Progenitor cell of endocrine pancreas (in vitro differentiated cells): ENCODE data around the gene GSG1L2. TPM values are rescaled to one million over a fixed set of nuclear protein-coding genes. Genes with fewer than 3 reads are reported as not detected.
A peak's percentile ranks its signal among the peaks of the same experiment; 100 is the strongest.

ENCODE experiments used
- DNase-seq: peaks from one replicate; pipeline ENCODE4 v3.0.0; 2021; ENCODE audit warnings: low spot score; ENCODE audit not compliant: unreplicated experiment
- H3K27ac Mint-ChIP-seq: 2 replicates; pipeline ENCODE4 v1.8.0; 2021; ENCODE audit warnings: mild to moderate bottlenecking, moderate library complexity, mixed read lengths
- H3K27me3 Mint-ChIP-seq: 2 replicates; pipeline ENCODE4 v1.8.0; 2021; ENCODE audit warnings: mixed read lengths
- H3K36me3 Mint-ChIP-seq: 2 replicates; pipeline ENCODE4 v1.8.0; 2022; ENCODE audit warnings: mixed read lengths; ENCODE audit not compliant: insufficient read depth
- H3K4me1 Mint-ChIP-seq: 2 replicates; pipeline ENCODE4 v1.8.0; 2021; ENCODE audit warnings: low read depth, mixed read lengths
- H3K4me3 Mint-ChIP-seq: 2 replicates; pipeline ENCODE4 v1.8.0; 2021; ENCODE audit warnings: low read depth, mild to moderate bottlenecking, moderate library complexity, mixed read lengths
- H3K9me3 Mint-ChIP-seq: 2 replicates; pipeline ENCODE4 v1.8.0; 2021; ENCODE audit warnings: low read depth, mixed read lengths
- CTCF ChIP-seq: fragments of 200-600 bp; sonication (generic); IDR thresholded peaks from one replicate; pipeline ENCODE4 v1.5.0; 2021; ENCODE audit warnings: antibody characterized with exemption, mild to moderate bottlenecking; ENCODE audit not compliant: unreplicated experiment
- total RNA-seq: library from RNA; stranded (reverse); gene quantifications from 2 replicates; pipeline ENCODE4 v1.2.1, GENCODE V29; 2021

The GSG1L2 gene
- total RNA-seq, 1 donor from 2014 or later = not detected

- no peak for TF ChIP-seq CTCF
- peak; percentile 26 for DNase-seq
- no peaks in the 10 kb centered on the region for H3K9me3 Mint-ChIP-seq
- no peak overlapping the region for H3K27ac Mint-ChIP-seq
- H3K4me3 Mint-ChIP-seq = no peak overlapping the region
- no peaks in the 10 kb centered on the region for H3K4me1 Mint-ChIP-seq
- no peaks in the 10 kb centered on the region for H3K36me3 Mint-ChIP-seq
- peaks cover 45% of the 10 kb centered on the region for H3K27me3 Mint-ChIP-seq
Measured at GRCh38 chr17:9817086-9817485, 4.8 kb downstream of the GSG1L2 start.

DNA sequence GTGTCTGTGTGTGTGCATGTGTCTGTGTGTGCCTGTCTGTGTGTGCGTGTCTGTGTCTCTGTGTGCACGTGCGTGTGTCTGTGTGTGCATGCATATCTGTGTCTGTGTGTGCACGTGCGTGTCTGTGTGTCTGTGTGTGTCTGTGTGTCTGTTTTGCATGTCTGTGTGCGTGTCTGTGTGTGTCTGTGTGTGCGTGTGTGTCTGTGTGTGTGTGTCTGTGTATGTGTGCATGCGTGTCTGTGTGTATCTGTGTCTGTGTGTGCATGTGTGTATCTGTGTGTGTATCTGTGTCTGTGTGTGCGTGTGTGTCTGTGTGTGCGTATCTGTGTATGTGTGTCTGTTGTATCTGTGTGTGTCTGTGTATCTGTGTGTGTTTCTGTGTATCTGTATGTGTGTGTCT is 5.4 kb downstream of the GSG1L2 start:
- no peak for TF ChIP-seq CTCF
- no peak for DNase-seq
- H3K4me1 Mint-ChIP-seq = no peaks in the 10 kb centered on the region
- H3K4me3 Mint-ChIP-seq = no peak overlapping the region
- no peak overlapping the region for H3K27ac Mint-ChIP-seq
- H3K9me3 Mint-ChIP-seq = no peaks in the 10 kb centered on the region
- peaks cover 51% of the 10 kb centered on the region for H3K27me3 Mint-ChIP-seq
- no peaks in the 10 kb centered on the region for H3K36me3 Mint-ChIP-seq

- Mint-ChIP-seq H3K4me3 (no peak overlapping the region), H3K27me3 (peaks cover 71% of the 10 kb centered on the region), H3K27ac (no peak overlapping the region), H3K36me3 (no peaks in the 10 kb centered on the region), H3K4me1 (no peaks in the 10 kb centered on the region), H3K9me3 (peaks cover 2% of the 10 kb centered on the region)
- DNase-seq = no peak
- no peak for TF ChIP-seq CTCF
Measured at GRCh38 chr17:9814337-9814945, 7.4 kb downstream of the GSG1L2 start.

DNA sequence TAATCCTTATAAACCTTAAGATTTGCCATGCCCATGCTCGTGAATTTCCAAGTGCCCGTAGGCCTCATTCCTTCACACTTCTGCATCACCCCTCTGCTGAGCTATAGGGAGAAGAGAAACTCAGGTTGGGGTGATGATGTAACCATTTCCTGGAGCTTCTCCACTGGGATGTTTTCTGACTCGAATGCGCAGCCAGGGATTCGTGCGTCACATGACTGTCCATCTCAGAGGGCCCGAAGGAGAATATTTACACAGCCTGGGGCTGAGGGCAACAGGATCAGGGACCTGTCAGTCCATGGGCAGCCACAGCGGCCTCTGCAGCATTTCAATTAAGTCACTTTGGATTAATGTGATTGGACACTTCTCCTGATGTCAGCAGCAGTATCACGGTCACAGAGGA is 8.7 kb downstream of the GSG1L2 start:
- Mint-ChIP-seq H3K9me3 (peaks cover 2% of the 10 kb centered on the region), H3K4me1 (no peaks in the 10 kb centered on the region), H3K27ac (no peak overlapping the region), H3K36me3 (no peaks in the 10 kb centered on the region), H3K27me3 (peaks cover 75% of the 10 kb centered on the region), H3K4me3 (no peak overlapping the region)
- no peak for TF ChIP-seq CTCF
- no peak for DNase-seq

DNA sequence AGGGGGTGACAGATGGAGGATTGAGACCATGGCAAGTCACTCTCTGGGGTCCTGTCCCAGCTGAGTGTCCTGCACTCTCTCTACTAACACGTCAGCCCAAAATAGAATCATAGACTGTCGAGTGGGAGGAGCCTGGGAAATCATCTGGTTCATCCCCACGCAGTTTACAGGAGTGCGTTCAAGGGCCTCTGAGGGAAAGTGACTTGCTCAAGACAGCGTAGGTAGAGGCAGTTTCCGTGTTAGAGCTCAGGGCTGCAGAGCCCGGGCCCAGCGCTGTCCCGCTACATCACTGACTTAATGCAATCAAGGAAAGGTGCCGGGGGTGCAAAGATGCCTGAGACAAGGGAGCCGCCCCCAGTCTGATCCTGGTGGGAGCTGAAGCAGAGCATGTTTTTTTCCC is 10.3 kb downstream of the GSG1L2 start:
- no peaks in the 10 kb centered on the region for H3K4me1 Mint-ChIP-seq
- H3K9me3 Mint-ChIP-seq = peaks cover 2% of the 10 kb centered on the region
- H3K36me3 Mint-ChIP-seq = no peaks in the 10 kb centered on the region
- peaks cover 76% of the 10 kb centered on the region for H3K27me3 Mint-ChIP-seq
- H3K4me3 Mint-ChIP-seq = no peak overlapping the region
- TF ChIP-seq CTCF = no peak
- no peak for DNase-seq
- no peak overlapping the region for H3K27ac Mint-ChIP-seq
